VCaP (cell line): ENCODE data around the gene DHFR2.
"Not testable (repeated sequence)": the region's sequence is repeated elsewhere in the genome, so short reads cannot be mapped to it uniquely, and the experiment has no call there.

Source experiments
- H3K27ac ChIP-seq: fragments of 450-650 bp; 2 replicates; pipeline ENCODE4 v1.5.1; 2017
- CTCF ChIP-seq: fragments of 450-650 bp; conservative IDR thresholded peaks from 2 replicates; pipeline ENCODE4 v1.5.1; 2017; ENCODE audit warnings: mild to moderate bottlenecking, moderate library complexity

Gene DHFR2

GRCh38 chr3:94064243-94064860, 1.6 kb upstream of the DHFR2 start:
- TF ChIP-seq CTCF, result no peak
- H3K27ac ChIP-seq, result no peak overlapping the region

GRCh38 chr3:94063496-94064119, 892 bp upstream of the DHFR2 start:
- H3K27ac ChIP-seq, result peak overlapping the region; percentile 80

GRCh38 chr3:94061297-94061696, 1.4 kb downstream of the DHFR2 start:
- TF ChIP-seq CTCF, result no peak
- H3K27ac ChIP-seq, result no peak overlapping the region

More at GRCh38 chr3:94063496-94064119, 892 bp upstream of the DHFR2 start:
- TF ChIP-seq CTCF, result no peak

GRCh38 chr3:94050546-94050945, 12.2 kb downstream of the DHFR2 start:
- no peak for TF ChIP-seq CTCF
- H3K27ac ChIP-seq, result no peak overlapping the region

GRCh38 chr3:94049267-94049666, 13.4 kb downstream of the DHFR2 start:
- H3K27ac ChIP-seq, result no peak overlapping the region
- no peak for TF ChIP-seq CTCF

- no peak for TF ChIP-seq CTCF
- H3K27ac ChIP-seq, result no peak overlapping the region
These were observed 16.2 kb downstream of the DHFR2 start for GRCh38 chr3:94046533-94046932.

- not testable (repeated sequence) for H3K27ac ChIP-seq
These were observed 18.4 kb downstream of the DHFR2 start for GRCh38 chr3:94044100-94044936.

- TF ChIP-seq CTCF, result no peak
- no peak overlapping the region for H3K27ac ChIP-seq
These were observed 19.4 kb downstream of the DHFR2 start for GRCh38 chr3:94043285-94043684.
